Measurements from ENCODE around the gene NPBWR2.

GRCh38 chr20:64077094-64077493 lies 30.3 kb downstream of the NPBWR2 start:
- TF ChIP-seq POLR2AphosphoS5 (IDR thresholded peaks at IDR 0.05; ENCODE audit: low read depth) (no peak), CTCF (conservative IDR thresholded peaks at IDR 0.05; ENCODE audit: low read depth in 2 of 2) (no peak), CREB1 (CRISPR knock-in tag; IDR thresholded peaks at IDR 0.05; ENCODE audit: low read depth) (no peak), JUNB (IDR thresholded peaks at IDR 0.05; ENCODE audit: unreplicated experiment) (no peak), STAT1 (IDR thresholded peaks at IDR 0.05; ENCODE audit: unreplicated experiment) (no peak), EZH2 (IDR thresholded peaks at IDR 0.05; ENCODE audit: low read depth, unreplicated experiment) (no peak), EZH2phosphoT487 (IDR thresholded peaks at IDR 0.05; ENCODE audit: unreplicated experiment) (no peak), ZNF114 (CRISPR knock-in tag; IDR thresholded peaks at IDR 0.05) (no peak)
- TF ChIP-seq, protein P1, sequence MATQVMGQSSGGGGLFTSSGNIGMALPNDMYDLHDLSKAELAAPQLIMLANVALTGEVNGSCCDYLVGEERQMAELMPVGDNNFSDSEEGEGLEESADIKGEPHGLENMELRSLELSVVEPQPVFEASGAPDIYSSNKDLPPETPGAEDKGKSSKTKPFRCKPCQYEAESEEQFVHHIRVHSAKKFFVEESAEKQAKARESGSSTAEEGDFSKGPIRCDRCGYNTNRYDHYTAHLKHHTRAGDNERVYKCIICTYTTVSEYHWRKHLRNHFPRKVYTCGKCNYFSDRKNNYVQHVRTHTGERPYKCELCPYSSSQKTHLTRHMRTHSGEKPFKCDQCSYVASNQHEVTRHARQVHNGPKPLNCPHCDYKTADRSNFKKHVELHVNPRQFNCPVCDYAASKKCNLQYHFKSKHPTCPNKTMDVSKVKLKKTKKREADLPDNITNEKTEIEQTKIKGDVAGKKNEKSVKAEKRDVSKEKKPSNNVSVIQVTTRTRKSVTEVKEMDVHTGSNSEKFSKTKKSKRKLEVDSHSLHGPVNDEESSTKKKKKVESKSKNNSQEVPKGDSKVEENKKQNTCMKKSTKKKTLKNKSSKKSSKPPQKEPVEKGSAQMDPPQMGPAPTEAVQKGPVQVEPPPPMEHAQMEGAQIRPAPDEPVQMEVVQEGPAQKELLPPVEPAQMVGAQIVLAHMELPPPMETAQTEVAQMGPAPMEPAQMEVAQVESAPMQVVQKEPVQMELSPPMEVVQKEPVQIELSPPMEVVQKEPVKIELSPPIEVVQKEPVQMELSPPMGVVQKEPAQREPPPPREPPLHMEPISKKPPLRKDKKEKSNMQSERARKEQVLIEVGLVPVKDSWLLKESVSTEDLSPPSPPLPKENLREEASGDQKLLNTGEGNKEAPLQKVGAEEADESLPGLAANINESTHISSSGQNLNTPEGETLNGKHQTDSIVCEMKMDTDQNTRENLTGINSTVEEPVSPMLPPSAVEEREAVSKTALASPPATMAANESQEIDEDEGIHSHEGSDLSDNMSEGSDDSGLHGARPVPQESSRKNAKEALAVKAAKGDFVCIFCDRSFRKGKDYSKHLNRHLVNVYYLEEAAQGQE (IDR thresholded peaks at IDR 0.05; ENCODE audit: unreplicated experiment): no peak

Measured in GM23338 (cell line).